Nephron progenitor cell (in vitro differentiated cells): ENCODE results near the gene CAMTA1.

Experiments used
- DNase-seq: peaks from one replicate; pipeline ENCODE4 v3.0.0; 2021
- H3K27ac Mint-ChIP-seq: 2 replicates; pipeline ENCODE4 v1.8.0; 2021; ENCODE audit warnings: mild to moderate bottlenecking, moderate library complexity, mixed read lengths
- H3K27me3 Mint-ChIP-seq: 2 replicates; pipeline ENCODE4 v1.8.0; 2021; ENCODE audit warnings: mild to moderate bottlenecking, low read depth, mixed read lengths; ENCODE audit not compliant: poor library complexity
- H3K36me3 Mint-ChIP-seq: 2 replicates; pipeline ENCODE4 v1.8.0; 2021; ENCODE audit warnings: low read depth, mixed read lengths
- H3K4me1 Mint-ChIP-seq: 2 replicates; pipeline ENCODE4 v1.8.0; 2021; ENCODE audit warnings: mixed read lengths
- H3K4me3 Mint-ChIP-seq: 2 replicates; pipeline ENCODE4 v1.8.0; 2021; ENCODE audit warnings: mild to moderate bottlenecking, moderate library complexity, mixed read lengths
- H3K9me3 Mint-ChIP-seq: 2 replicates; pipeline ENCODE4 v1.8.0; 2021; ENCODE audit warnings: mild to moderate bottlenecking, moderate library complexity, mixed read lengths
- TF ChIP-seq, protein P1 (sequence below): fragments of 200-600 bp; sonication (generic); IDR thresholded peaks from 2 replicates; pipeline ENCODE4 v1.5.0; 2021; ENCODE audit warnings: antibody characterized with exemption

Gene CAMTA1

DNA sequence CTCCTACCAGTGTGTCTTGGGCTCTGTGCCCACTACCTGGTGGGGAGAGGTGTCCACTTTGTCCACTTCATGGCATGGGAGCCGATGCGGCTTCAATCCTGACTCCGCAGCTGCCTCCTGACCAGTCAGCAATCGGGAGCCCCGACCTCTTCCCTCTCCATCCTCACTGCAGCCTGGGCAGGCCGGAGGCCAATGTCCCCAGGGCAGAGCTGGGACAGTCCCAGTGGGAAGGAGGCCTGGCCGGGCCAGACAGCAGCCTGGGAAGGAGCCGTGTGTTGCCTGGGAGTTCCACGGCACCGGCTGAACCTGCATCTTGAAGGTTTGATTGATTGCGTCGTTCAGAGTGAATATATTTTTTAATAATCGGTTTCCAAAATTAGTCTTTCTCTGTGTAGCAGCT is 654.9 kb downstream of the CAMTA1 start:
- H3K4me1 Mint-ChIP-seq, result peaks cover 24% of the 10 kb centered on the region
- no peak overlapping the region for H3K4me3 Mint-ChIP-seq
- TF ChIP-seq, protein P1, sequence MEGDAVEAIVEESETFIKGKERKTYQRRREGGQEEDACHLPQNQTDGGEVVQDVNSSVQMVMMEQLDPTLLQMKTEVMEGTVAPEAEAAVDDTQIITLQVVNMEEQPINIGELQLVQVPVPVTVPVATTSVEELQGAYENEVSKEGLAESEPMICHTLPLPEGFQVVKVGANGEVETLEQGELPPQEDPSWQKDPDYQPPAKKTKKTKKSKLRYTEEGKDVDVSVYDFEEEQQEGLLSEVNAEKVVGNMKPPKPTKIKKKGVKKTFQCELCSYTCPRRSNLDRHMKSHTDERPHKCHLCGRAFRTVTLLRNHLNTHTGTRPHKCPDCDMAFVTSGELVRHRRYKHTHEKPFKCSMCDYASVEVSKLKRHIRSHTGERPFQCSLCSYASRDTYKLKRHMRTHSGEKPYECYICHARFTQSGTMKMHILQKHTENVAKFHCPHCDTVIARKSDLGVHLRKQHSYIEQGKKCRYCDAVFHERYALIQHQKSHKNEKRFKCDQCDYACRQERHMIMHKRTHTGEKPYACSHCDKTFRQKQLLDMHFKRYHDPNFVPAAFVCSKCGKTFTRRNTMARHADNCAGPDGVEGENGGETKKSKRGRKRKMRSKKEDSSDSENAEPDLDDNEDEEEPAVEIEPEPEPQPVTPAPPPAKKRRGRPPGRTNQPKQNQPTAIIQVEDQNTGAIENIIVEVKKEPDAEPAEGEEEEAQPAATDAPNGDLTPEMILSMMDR, result no peak
- peaks cover 5% of the 10 kb centered on the region for H3K27me3 Mint-ChIP-seq
- H3K9me3 Mint-ChIP-seq, result no peaks in the 10 kb centered on the region
- no peaks in the 10 kb centered on the region for H3K36me3 Mint-ChIP-seq
- no peak overlapping the region for H3K27ac Mint-ChIP-seq
- DNase-seq, result no peak

DNA sequence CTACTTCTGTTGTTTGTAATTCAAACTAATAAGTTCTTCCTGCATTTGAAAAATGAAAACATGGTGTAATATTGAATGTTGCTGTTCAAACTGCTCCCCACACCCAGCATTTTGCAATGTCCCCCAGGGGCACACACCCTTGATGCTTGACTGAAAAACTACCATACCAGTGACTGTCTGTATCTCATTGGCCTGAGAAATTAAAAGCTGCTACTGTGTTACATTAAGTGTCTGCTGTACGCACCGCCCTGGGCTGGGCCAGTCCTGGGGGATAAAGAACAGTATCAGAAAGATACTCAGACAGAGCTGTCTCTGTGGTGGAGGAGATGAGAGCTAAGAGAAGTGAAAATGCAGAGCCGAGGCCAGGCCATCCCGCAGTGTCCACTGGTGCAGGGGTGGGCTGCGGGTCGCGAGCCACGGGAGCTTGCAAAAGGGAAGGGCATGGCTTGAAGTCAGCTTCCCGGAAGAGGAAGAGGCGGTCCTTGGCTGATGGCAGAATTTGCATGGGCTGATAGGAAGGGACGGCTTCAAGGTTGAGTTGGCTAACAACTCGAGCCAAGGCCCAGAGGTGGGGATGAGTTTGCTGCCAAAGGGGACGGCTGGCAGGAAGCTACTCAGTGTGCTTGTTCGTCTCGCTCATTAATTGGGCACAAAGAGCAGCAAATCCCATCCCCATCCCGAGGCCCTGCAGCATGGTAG is 656.0 kb downstream of the CAMTA1 start:
- Mint-ChIP-seq H3K9me3 (no peaks in the 10 kb centered on the region), H3K4me3 (no peak overlapping the region), H3K27ac (no peak overlapping the region), H3K27me3 (peaks cover 2% of the 10 kb centered on the region), H3K36me3 (no peaks in the 10 kb centered on the region), H3K4me1 (peaks cover 19% of the 10 kb centered on the region)
- DNase-seq, result no peak
- TF ChIP-seq, protein P1, result no peak

DNA sequence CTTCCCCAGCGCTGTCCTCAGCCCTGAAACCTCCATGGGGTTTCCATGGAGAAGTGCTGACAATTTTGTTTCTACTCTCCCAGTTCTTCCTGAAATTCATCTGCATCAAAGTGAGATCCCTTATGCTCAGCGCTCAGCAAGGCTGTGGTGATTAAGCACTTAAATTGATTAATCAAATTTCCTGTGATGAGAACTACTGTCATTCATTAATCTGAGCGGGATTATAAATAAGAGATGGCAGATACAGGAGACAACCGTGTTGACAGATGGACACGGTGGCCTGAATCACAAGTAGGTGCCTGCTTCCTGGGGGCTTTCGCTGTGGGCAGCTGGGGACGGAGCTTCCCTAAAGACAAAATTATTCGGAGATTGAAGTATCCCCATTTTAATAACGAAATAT is 656.8 kb downstream of the CAMTA1 start:
- Mint-ChIP-seq H3K4me3 (no peak overlapping the region), H3K9me3 (no peaks in the 10 kb centered on the region)

DNA sequence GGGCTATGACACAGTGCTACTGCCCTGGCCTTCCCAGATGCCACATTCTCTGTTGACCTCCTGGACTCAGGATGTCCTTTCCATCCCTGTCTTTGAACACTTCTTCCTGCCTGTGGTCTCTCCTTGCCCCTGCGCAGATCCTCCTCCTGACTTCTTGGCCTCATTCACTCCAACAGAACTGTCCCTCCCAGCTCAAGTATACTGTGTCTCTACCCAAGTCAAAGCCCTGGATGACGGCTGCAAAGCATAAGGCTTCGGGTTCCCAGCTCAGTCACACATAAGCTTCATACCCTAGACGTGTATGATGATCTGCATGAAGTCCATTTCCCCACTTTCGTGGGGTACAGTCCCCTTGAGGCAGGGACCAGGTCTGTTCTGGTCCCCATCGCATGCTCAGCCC is 657.7 kb downstream of the CAMTA1 start:
- Mint-ChIP-seq H3K4me3 (no peak overlapping the region), H3K36me3 (no peaks in the 10 kb centered on the region), H3K27ac (peak overlapping the region; percentile 17), H3K27me3 (no peaks in the 10 kb centered on the region), H3K9me3 (no peaks in the 10 kb centered on the region), H3K4me1 (peaks cover 12% of the 10 kb centered on the region)
- TF ChIP-seq, protein P1, result no peak
- no peak for DNase-seq

More for the DNA sequence above, 656.8 kb downstream of the CAMTA1 start:
- no peak for DNase-seq
- Mint-ChIP-seq H3K4me1 (peaks cover 19% of the 10 kb centered on the region), H3K36me3 (no peaks in the 10 kb centered on the region), H3K27ac (no peak overlapping the region), H3K27me3 (peaks cover 2% of the 10 kb centered on the region)
- TF ChIP-seq, protein P1, result no peak

DNA sequence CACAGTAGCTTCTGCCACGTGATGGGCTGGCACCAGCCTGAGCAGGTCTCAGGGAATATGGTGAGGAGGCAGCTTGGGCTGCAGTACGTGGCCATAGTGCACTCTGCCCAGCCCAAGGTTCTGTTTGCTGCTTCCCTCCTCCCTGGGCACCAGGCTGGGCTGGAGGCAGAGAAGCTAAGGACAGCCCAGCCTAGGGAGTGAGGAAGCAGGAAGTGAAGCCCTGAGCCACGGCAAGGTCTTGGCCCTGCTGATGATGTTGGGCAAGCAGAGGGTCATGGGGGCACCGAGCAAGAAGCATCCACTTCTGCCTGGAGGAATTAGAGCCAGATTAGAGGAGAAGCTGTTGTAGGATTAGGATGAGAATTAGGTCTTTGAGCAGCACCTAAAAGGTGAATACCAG is 659.1 kb downstream of the CAMTA1 start:
- H3K9me3 Mint-ChIP-seq, result no peaks in the 10 kb centered on the region
- H3K27ac Mint-ChIP-seq, result no peak overlapping the region
- no peak overlapping the region for H3K4me3 Mint-ChIP-seq
- H3K36me3 Mint-ChIP-seq, result no peaks in the 10 kb centered on the region
- H3K27me3 Mint-ChIP-seq, result peaks cover 3% of the 10 kb centered on the region
- DNase-seq, result no peak
- TF ChIP-seq, protein P1, result no peak
- peaks cover 5% of the 10 kb centered on the region for H3K4me1 Mint-ChIP-seq

DNA sequence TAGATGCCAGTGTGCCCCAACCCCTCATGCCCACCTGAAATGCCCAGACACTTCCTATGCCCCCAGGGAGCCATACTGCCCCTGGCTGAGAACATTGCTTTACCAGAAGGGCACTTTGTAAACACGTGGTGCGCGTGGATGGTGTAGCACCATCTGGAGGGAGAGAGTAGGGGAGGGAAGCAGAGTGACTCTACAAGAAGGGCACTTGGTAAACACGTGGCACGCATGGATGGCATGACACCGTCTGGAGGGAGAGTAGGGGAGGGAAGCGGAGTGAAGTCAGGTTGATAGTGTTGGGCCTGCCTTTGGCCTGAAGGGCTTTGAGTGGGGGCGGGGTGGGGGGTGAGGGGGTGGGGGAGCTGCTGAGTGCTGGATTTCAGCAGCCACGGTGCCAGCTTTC is 661.8 kb downstream of the CAMTA1 start:
- H3K4me3 Mint-ChIP-seq, result no peak overlapping the region
- H3K27me3 Mint-ChIP-seq, result peaks cover 7% of the 10 kb centered on the region
- TF ChIP-seq, protein P1, result no peak
- H3K36me3 Mint-ChIP-seq, result no peaks in the 10 kb centered on the region
- DNase-seq, result no peak
- no peaks in the 10 kb centered on the region for H3K9me3 Mint-ChIP-seq
- H3K4me1 Mint-ChIP-seq, result peaks cover 5% of the 10 kb centered on the region
- no peak overlapping the region for H3K27ac Mint-ChIP-seq
